H1 (cell line): ENCODE measurements around the gene SVIL. TPM values are rescaled to one million over a fixed set of nuclear protein-coding genes. Genes with fewer than 3 reads are reported as not detected.
"Not testable (repeated sequence)": the region's sequence is repeated elsewhere in the genome, so short reads cannot be mapped to it uniquely, and the experiment has no call there.

Experiments used
- CTCF ChIA-PET: fragments of 300-600 bp; sonication (Branson Sonifier 250); formaldehyde crosslinking; loops from one replicate; lab custom pipeline; 2021; ENCODE audit not compliant: partially characterized antibody; lab: Charles Lee
- POLR2A ChIA-PET: fragments of 300-600 bp; sonication (Branson Sonifier 250); formaldehyde crosslinking; loops from one replicate; lab custom pipeline; 2021; ENCODE audit warnings: inconsistent platforms; ENCODE audit not compliant: partially characterized antibody; lab: Charles Lee
- DNase-seq, 2 experiments: peaks; one replicate each; pipeline versions ENCODE4 v3.0.0 to v3.0.0-alpha.2; 2010 to 2022; ENCODE audit warnings: low spot score in 2 of 2, low read depth in 1 of 2, mixed read lengths in 1 of 2
- FAIRE-seq: peaks from 2 replicates; lab custom pipeline; 2011; peaks lifted over from hg19 to GRCh38; lab: Jason Lieb, UNC
- H2AFZ ChIP-seq: 2 replicates; pipeline ENCODE4 v1.8.1; 2012; ENCODE audit warnings: low read length, inconsistent platforms
- H2AK5ac ChIP-seq: 2 replicates; pipeline ENCODE4 v1.6.1; 2013; ENCODE audit warnings: low read depth, low read length
- H2BK120ac ChIP-seq: replicated peaks from 2 replicates; pipeline ENCODE3; 2013; ENCODE audit warnings: low read depth, low read length, inconsistent platforms
- H2BK12ac ChIP-seq: 2 replicates; pipeline ENCODE4 v1.6.1; 2013; ENCODE audit warnings: low read depth, low read length
- H2BK15ac ChIP-seq: 2 replicates; pipeline ENCODE4 v1.6.1; 2013; ENCODE audit warnings: low read length
- H2BK20ac ChIP-seq: 2 replicates; pipeline ENCODE4 v1.6.1; 2013; ENCODE audit warnings: low read length
- H2BK5ac ChIP-seq: 2 replicates; pipeline ENCODE4 v1.6.1; 2013; ENCODE audit warnings: low read depth, low read length
- H3K14ac ChIP-seq: 2 replicates; pipeline ENCODE4 v1.6.1; 2013; ENCODE audit warnings: inconsistent platforms; ENCODE audit not compliant: insufficient read length
- H3K18ac ChIP-seq: 2 replicates; pipeline ENCODE4 v1.6.1; 2013; ENCODE audit warnings: low read length; ENCODE audit errors: extremely low read depth
- H3K23ac ChIP-seq: 2 replicates; pipeline ENCODE4 v1.6.1; 2013; ENCODE audit warnings: inconsistent platforms; ENCODE audit not compliant: insufficient read length
- H3K23me2 ChIP-seq: 2 replicates; pipeline ENCODE4 v1.6.1; 2013; ENCODE audit warnings: low read depth, low read length
- H3K27ac ChIP-seq: 2 replicates; pipeline ENCODE4 v1.6.1; 2011; ENCODE audit warnings: low read depth, low read length, inconsistent platforms
- H3K27me3 ChIP-seq, 4 experiments: replicated peaks in 1 of 4; 1 replicate in 1 of 4; 2 replicates in 3 of 4; pipeline versions ENCODE4 v1.6.1 to v1.8.1; 2011 to 2013; ENCODE audit warnings: low read length in 3 of 4, mild to moderate bottlenecking in 3 of 4, inconsistent platforms in 2 of 4, mixed read lengths in 2 of 4, moderate library complexity in 1 of 4; ENCODE audit not compliant: control insufficient read depth in 3 of 4, insufficient read depth in 3 of 4; ENCODE audit errors: extremely low read depth in 1 of 4
- H3K36me3 ChIP-seq, 4 experiments: 2 replicates each; pipeline versions ENCODE4 v1.6.1 to v1.8.1; 2011 to 2013; ENCODE audit warnings: mild to moderate bottlenecking in 4 of 4, low read length in 3 of 4, moderate library complexity in 2 of 4, control low read depth in 1 of 4, inconsistent platforms in 1 of 4; ENCODE audit not compliant: insufficient read depth in 4 of 4, control insufficient read depth in 2 of 4
- H3K4ac ChIP-seq: replicated peaks from 2 replicates; pipeline ENCODE3; 2013; ENCODE audit warnings: low read length, low read depth, mixed read lengths, inconsistent platforms; ENCODE audit not compliant: insufficient read length
- H3K4me1 ChIP-seq, 4 experiments: replicated peaks in 1 of 4; 1 replicate in 1 of 4; 2 replicates in 3 of 4; pipeline versions ENCODE4 v1.6.1 to v1.8.1; 2011 to 2013; ENCODE audit warnings: low read length in 3 of 4, inconsistent platforms in 2 of 4, mixed read lengths in 1 of 4; ENCODE audit not compliant: insufficient read depth in 4 of 4, control insufficient read depth in 3 of 4
- H3K4me2 ChIP-seq, 2 experiments: 2 replicates each; pipeline versions ENCODE4 v1.6.1 to v1.8.1; 2011 to 2013; ENCODE audit warnings: low read depth in 2 of 2, low read length in 2 of 2, control low read depth in 1 of 2, inconsistent platforms in 1 of 2, mild to moderate bottlenecking in 1 of 2; ENCODE audit not compliant: insufficient read depth in 1 of 2
- H3K4me3 ChIP-seq, 4 experiments: fragments of 200-600, 300-600 bp in 1 of 4; sonication (generic), shearing (Covaris generic), sonication (Bioruptor Twin) in 1 of 4; 2 replicates each; pipeline versions ENCODE4 v1.5.1 to v1.8.1; 2011 to 2016; ENCODE audit warnings: low read length in 4 of 4, low read depth in 3 of 4, control low read depth in 2 of 4, inconsistent platforms in 2 of 4, mild to moderate bottlenecking in 2 of 4, mixed read lengths in 1 of 4, moderate library complexity in 1 of 4; ENCODE audit not compliant: insufficient read depth in 2 of 4; ENCODE audit errors: extremely low read depth in 1 of 4
- H3K56ac ChIP-seq: replicated peaks from 2 replicates; pipeline ENCODE3; 2013; ENCODE audit warnings: low read depth, mild to moderate bottlenecking, mixed read lengths, low read length, inconsistent platforms; ENCODE audit not compliant: insufficient read length
- H3K79me1 ChIP-seq: 2 replicates; pipeline ENCODE4 v1.6.1; 2013; ENCODE audit warnings: low read depth, low read length, control low read depth
- H3K79me2 ChIP-seq, 2 experiments: 2 replicates each; pipeline versions ENCODE4 v1.6.1 to v1.8.1; 2012 to 2013; ENCODE audit warnings: low read length in 2 of 2, mild to moderate bottlenecking in 2 of 2, inconsistent platforms in 1 of 2; ENCODE audit not compliant: insufficient read depth in 2 of 2, control insufficient read depth in 1 of 2
- H3K9ac ChIP-seq, 4 experiments: replicated peaks in 1 of 4; 1 replicate in 1 of 4; 2 replicates in 3 of 4; pipeline versions ENCODE4 v1.6.1 to v1.8.1; 2011 to 2013; ENCODE audit warnings: low read depth in 3 of 4, low read length in 3 of 4, control low read depth in 2 of 4, mild to moderate bottlenecking in 2 of 4, moderate library complexity in 2 of 4, inconsistent platforms in 1 of 4; ENCODE audit errors: extremely low read depth in 1 of 4
- H3K9me3 ChIP-seq, 2 experiments: 2 replicates each; pipeline versions ENCODE4 v1.6.1 to v1.8.1; 2012 to 2013; ENCODE audit warnings: mild to moderate bottlenecking in 2 of 2, moderate library complexity in 2 of 2, control low read depth in 1 of 2, inconsistent platforms in 1 of 2, low read depth in 1 of 2, low read length in 1 of 2, mixed read lengths in 1 of 2; ENCODE audit not compliant: insufficient read depth in 2 of 2
- H4K20me1 ChIP-seq, 2 experiments: replicated peaks in 1 of 2; 2 replicates each; pipeline versions ENCODE3 to v1.8.1; 2011 to 2013; ENCODE audit warnings: inconsistent platforms in 2 of 2, low read length in 2 of 2, mild to moderate bottlenecking in 1 of 2; ENCODE audit not compliant: insufficient read depth in 2 of 2, control insufficient read depth in 1 of 2
- H4K5ac ChIP-seq: 2 replicates; pipeline ENCODE4 v1.6.1; 2013; ENCODE audit warnings: low read length, low read depth, mixed read lengths, inconsistent platforms; ENCODE audit not compliant: insufficient read length
- H4K8ac ChIP-seq: 2 replicates; pipeline ENCODE4 v1.8.0; 2013; ENCODE audit warnings: mild to moderate bottlenecking, moderate library complexity, low read length, inconsistent platforms; ENCODE audit not compliant: insufficient read depth; ENCODE audit errors: extremely low read depth
- H4K91ac ChIP-seq: replicated peaks from 2 replicates; pipeline ENCODE3; 2013; ENCODE audit warnings: low read length, mixed read lengths, inconsistent platforms; ENCODE audit not compliant: insufficient read length
- SRF ChIP-seq: IDR thresholded peaks from 2 replicates; pipeline ENCODE4 v1.6.1; 2011; ENCODE audit warnings: mild to moderate bottlenecking, low read depth, low read length, moderate library complexity
- WGBS, 2 experiments: shearing (Covaris generic) in 1 of 2; methylation state at CpG; one replicate each; pipeline versions ENCODE4 v1.1.6 to v1.1.7; 2013 to 2015; ENCODE audit warnings: low lambda C conversion rate in 2 of 2, mixed read lengths in 2 of 2, inconsistent platforms in 1 of 2, low coverage in 1 of 2, missing lambda C conversion rate in 1 of 2; ENCODE audit not compliant: insufficient replicate concordance in 2 of 2, insufficient coverage in 1 of 2, insufficient read length in 1 of 2; ENCODE audit errors: extremely low coverage in 1 of 2, missing lambda C conversion rate in 1 of 2; 5-methylcytosine and 5-hydroxymethylcytosine counted together
- polyA plus RNA-seq, 7 experiments: library from polyadenylated mRNA; depleted of rRNA in 3 of 7; stranded (reverse) in 5 of 7; unstranded in 2 of 7; fragments of >200 nt in 5 of 7; fragments of 200-250 nt in 2 of 7; gene quantifications; 1 replicate in 5 of 7; 2 replicates in 1 of 7; 4 replicates in 1 of 7; pipeline versions ENCODE4 v1.2.1 to v1.2.3, GENCODE V29; 2011 to 2013; ENCODE audit warnings: missing spikeins in 2 of 7, mixed read lengths in 2 of 7
- total RNA-seq: library from RNA; stranded (reverse); fragmentation: NEBNext Ultra II Directional; extraction: Animal tissue kit (Norgen Biotek cat#: 25700); gene quantifications from 2 replicates; pipeline ENCODE4 v1.2.1, GENCODE V29; 2021

SVIL gene
- total and polyA plus RNA-seq, 2 of the 8 experiments (the other 6 are each of a cell fraction or from before 2014, with no cell fraction given): 4.7 to 15.4 TPM

DNA sequence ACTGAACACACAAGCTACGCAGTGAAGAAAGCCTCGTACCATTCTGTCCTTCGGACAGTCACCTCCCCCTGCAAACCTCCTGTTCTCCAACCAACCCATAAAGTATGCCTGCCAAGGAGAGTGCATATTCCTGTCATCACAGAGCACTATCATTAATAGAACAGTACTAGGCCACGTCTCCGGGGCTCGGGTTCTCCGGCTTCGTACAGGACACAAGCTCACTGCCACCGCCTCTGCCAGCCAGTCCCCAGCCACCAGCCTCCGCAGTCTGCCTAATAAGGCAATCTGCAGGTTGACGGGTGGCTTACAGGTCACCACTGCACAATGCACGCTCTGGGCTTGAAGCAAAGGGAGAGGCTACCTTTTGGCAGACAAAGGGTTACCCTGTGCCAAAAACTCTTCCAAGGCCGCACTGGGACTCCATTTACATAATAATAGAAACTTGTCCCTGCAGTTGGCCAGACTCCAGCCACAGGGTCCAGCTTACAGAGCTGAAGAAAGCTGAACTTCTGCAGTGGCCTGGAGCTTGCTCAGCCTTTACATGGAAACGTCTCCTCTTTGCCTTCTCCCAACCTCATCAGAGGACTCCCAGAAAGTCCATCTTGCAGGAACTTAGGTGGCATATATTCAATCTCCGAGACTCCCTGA is 47.5 kb downstream of the SVIL start:
- DNase-seq, H4K91ac ChIP-seq, H2AFZ ChIP-seq, H3K27me3 ChIP-seq, H3K79me2 ChIP-seq, H2BK12ac ChIP-seq, H4K8ac ChIP-seq, H2BK20ac ChIP-seq, H2BK15ac ChIP-seq, H3K27ac ChIP-seq, H2AK5ac ChIP-seq, H3K23ac ChIP-seq, H3K14ac ChIP-seq, H3K36me3 ChIP-seq, H3K9ac ChIP-seq, H2BK120ac ChIP-seq, H4K20me1 ChIP-seq, H4K5ac ChIP-seq, H3K23me2 ChIP-seq, H3K9me3 ChIP-seq, H2BK5ac ChIP-seq, POLR2A ChIA-PET, H3K18ac ChIP-seq, H3K56ac ChIP-seq, H3K79me1 ChIP-seq, H3K4ac ChIP-seq: not testable (repeated sequence)
- Histone ChIP-seq H3K4me1 (peaks cover 9 to 21% (median 17%) of the 10 kb centered on the region in 4 experiments), H3K4me2 (peak overlapping the region; percentile 38 to 50; a peak in 3 of 4 replicates), H3K4me3 (peak overlapping the region in 1 of 4 experiments; percentile 31; a peak in 1 of 8 replicates)
- FAIRE-seq: peak; percentile 90
- CTCF ChIA-PET: interaction anchor here (1.4 to 2.8 kb wide), 3 partner anchors 29 to 52 kb away, joined by 4 to 13 read pairs (median 10); no protein-coding TSS in a partner anchor
- peak; percentile 71 for TF ChIP-seq SRF
- 68% methylated on average over 15 of the region's 15 CpGs; no CpG with 5 or more reads in 1 of the 2 experiments for WGBS, 2 experiments
